Body of pancreas (tissue), 4 donors: ENCODE results near the gene MCAM. TPM values are rescaled to one million over a fixed set of nuclear protein-coding genes. Genes with fewer than 3 reads are reported as not detected.
A peak's percentile ranks its signal among the peaks of the same experiment; 100 is the strongest.

Experiments used
- ATAC-seq: fragments of 150-250 bp; one replicate; pipeline ENCODE4 v1.9.1; 2016
- DNase-seq, 4 donors: peaks; one replicate each; pipeline ENCODE4 v3.0.0-alpha.2; 2019
- H3K27ac ChIP-seq, 4 donors: fragments of 200-600 bp; sonication (generic); 1 replicate in 3 of 4; 2 replicates in 1 of 4; pipeline versions ENCODE4 v1.5.1 to v1.6.1; 2016 to 2019; ENCODE audit warnings: mild to moderate bottlenecking in 1 of 4, mixed read lengths in 1 of 4, moderate library complexity in 1 of 4
- H3K27me3 ChIP-seq, 2 donors: fragments of 200-600 bp; sonication (generic); one replicate each; pipeline ENCODE4 v1.6.0; 2016; ENCODE audit warnings: mild to moderate bottlenecking in 1 of 2
- H3K36me3 ChIP-seq, 2 donors: fragments of 200-600 bp; sonication (generic); replicated peaks in 1 of 2; 2 replicates each; pipeline ENCODE4 v1.5.1; 2016; ENCODE audit warnings: low read depth in 2 of 2; ENCODE audit not compliant: insufficient read depth in 1 of 2
- H3K4me1 ChIP-seq: fragments of 200-600 bp; sonication (generic); one replicate; pipeline ENCODE4 v1.6.0; 2016
- H3K4me3 ChIP-seq, 2 donors: fragments of 200-600 bp; sonication (generic); 1 replicate in 1 of 2; 2 replicates in 1 of 2; pipeline ENCODE4 v1.5.1; 2016 to 2019
- H3K9me3 ChIP-seq, 3 donors: fragments of 200-600 bp; sonication (generic); 1 replicate in 2 of 3; 2 replicates in 1 of 3; pipeline ENCODE4 v1.5.1; 2016
- CTCF ChIP-seq, 7 experiments: fragments of 450-650 bp in 4 of 7; fragments of 200-600 bp in 3 of 7; sonication (generic) in 3 of 7; IDR thresholded peaks; one replicate each; pipeline ENCODE4 v1.5.1; 2016 to 2019; ENCODE audit warnings: antibody characterized with exemption in 7 of 7
- POLR2A ChIP-seq, 3 donors: fragments of 450-650 bp; IDR thresholded peaks; one replicate each; pipeline ENCODE4 v1.6.1; 2016; ENCODE audit warnings: antibody characterized with exemption in 3 of 3, mild to moderate bottlenecking in 2 of 3
- WGBS, 2 donors: methylation state at CpG; one replicate each; pipeline ENCODE4 v1.1.5; 2017; 5-methylcytosine and 5-hydroxymethylcytosine counted together
- intact Hi-C: fragments of 100-400 bp; cut with DNase I; formaldehyde crosslinking; loops from one replicate; pipeline ENCODE4 v1.15.1; 2023
- total RNA-seq, 2 donors: library from RNA; depleted of rRNA; stranded (reverse); fragments of >200 nt; gene quantifications; one replicate each; pipeline ENCODE4 v1.1.0, GENCODE V29; 2016

The MCAM gene
- total RNA-seq, 2 donors from 2014 or later = 75.0 to 205 TPM

- peaks cover 0 to 8% (median 0%) of the 10 kb centered on the region in 3 donors for H3K9me3 ChIP-seq
- H3K36me3 ChIP-seq = peaks cover 0 to 4% of the 10 kb centered on the region in 2 donors
- H3K27me3 ChIP-seq = no peaks in the 10 kb centered on the region
- ATAC-seq = no peak
- H3K4me1 ChIP-seq = no peaks in the 10 kb centered on the region
- no peak for DNase-seq
- H3K27ac ChIP-seq = no peak overlapping the region
- intact Hi-C loops = no loop called here
- H3K4me3 ChIP-seq = no peak overlapping the region
- WGBS, 2 donors = 88 to 93% methylated on average over 3 of the region's 3 CpGs
- TF ChIP-seq POLR2A (IDR thresholded peaks at IDR 0.05) = no peak
- no peak for TF ChIP-seq CTCF (IDR thresholded peaks at IDR 0.05)
Measured at GRCh38 chr11:119288219-119288618, 28.7 kb downstream of the MCAM start.

GRCh38 chr11:119285431-119285830, 31.5 kb downstream of the MCAM start:
- no peak for TF ChIP-seq POLR2A (IDR thresholded peaks at IDR 0.05)
- TF ChIP-seq CTCF (IDR thresholded peaks at IDR 0.05) = no peak
- DNase-seq = no peak
- Histone ChIP-seq H3K27ac (no peak overlapping the region), H3K36me3 (peaks cover 0 to 4% of the 10 kb centered on the region in 2 donors), H3K9me3 (no peaks in the 10 kb centered on the region), H3K27me3 (no peaks in the 10 kb centered on the region), H3K4me1 (no peaks in the 10 kb centered on the region), H3K4me3 (no peak overlapping the region)
- intact Hi-C loops = no loop called here
- no peak for ATAC-seq
- WGBS, 2 donors = 87 to 88% methylated on average over 9 of the region's 9 CpGs

- peak in 1 of 4 donors; percentile 16 for DNase-seq
- H3K4me1 ChIP-seq = no peaks in the 10 kb centered on the region
- no peak overlapping the region for H3K27ac ChIP-seq
- no peak overlapping the region for H3K4me3 ChIP-seq
- intact Hi-C loops = no loop called here
- TF ChIP-seq POLR2A (IDR thresholded peaks at IDR 0.05) (no peak), CTCF (IDR thresholded peaks at IDR 0.05) (peak; percentile 6 to 57 (median 44))
- H3K27me3 ChIP-seq = no peaks in the 10 kb centered on the region
- H3K36me3 ChIP-seq = peaks cover 0 to 4% of the 10 kb centered on the region in 2 donors
- WGBS, 2 donors = 54 to 64% methylated on average over 9 of the region's 9 CpGs
- ATAC-seq = peak; percentile 60
- H3K9me3 ChIP-seq = no peaks in the 10 kb centered on the region
Measured at GRCh38 chr11:119284344-119285157, 32.4 kb downstream of the MCAM start.

- Histone ChIP-seq H3K4me1 (no peaks in the 10 kb centered on the region), H3K4me3 (no peak overlapping the region), H3K9me3 (no peaks in the 10 kb centered on the region), H3K27ac (no peak overlapping the region), H3K27me3 (no peaks in the 10 kb centered on the region), H3K36me3 (peaks cover 8 to 9% of the 10 kb centered on the region in 2 donors)
- ATAC-seq (no peak), DNase-seq (no peak)
- TF ChIP-seq CTCF (IDR thresholded peaks at IDR 0.05) = no peak
- TF ChIP-seq POLR2A (IDR thresholded peaks at IDR 0.05) = no peak
- intact Hi-C loops = no loop called here
- WGBS, 2 donors = 79 to 91% methylated on average over 7 of the region's 7 CpGs
Measured at GRCh38 chr11:119282495-119282894, 34.4 kb downstream of the MCAM start.

- H3K4me3 ChIP-seq = no peak overlapping the region
- TF ChIP-seq POLR2A (IDR thresholded peaks at IDR 0.05) (no peak), CTCF (IDR thresholded peaks at IDR 0.05) (no peak)
- H3K27me3 ChIP-seq = no peaks in the 10 kb centered on the region
- H3K4me1 ChIP-seq = no peaks in the 10 kb centered on the region
- DNase-seq (no peak), ATAC-seq (no peak)
- intact Hi-C loops = no loop called here
- H3K36me3 ChIP-seq = peaks cover 4 to 9% of the 10 kb centered on the region in 2 donors
- no peaks in the 10 kb centered on the region for H3K9me3 ChIP-seq
- H3K27ac ChIP-seq = no peak overlapping the region
- 88 to 95% methylated on average over 1 of the region's 1 CpG for WGBS, 2 donors
Measured at GRCh38 chr11:119277660-119278059, 39.3 kb downstream of the MCAM start.
